Fibroblast of skin of right quadriceps (primary cell): ENCODE measurements around the gene LMNTD2.

Source experiments
- DNase-seq: peaks from one replicate; pipeline ENCODE4 v3.0.0-alpha.2; 2013

LMNTD2 gene, protein sequence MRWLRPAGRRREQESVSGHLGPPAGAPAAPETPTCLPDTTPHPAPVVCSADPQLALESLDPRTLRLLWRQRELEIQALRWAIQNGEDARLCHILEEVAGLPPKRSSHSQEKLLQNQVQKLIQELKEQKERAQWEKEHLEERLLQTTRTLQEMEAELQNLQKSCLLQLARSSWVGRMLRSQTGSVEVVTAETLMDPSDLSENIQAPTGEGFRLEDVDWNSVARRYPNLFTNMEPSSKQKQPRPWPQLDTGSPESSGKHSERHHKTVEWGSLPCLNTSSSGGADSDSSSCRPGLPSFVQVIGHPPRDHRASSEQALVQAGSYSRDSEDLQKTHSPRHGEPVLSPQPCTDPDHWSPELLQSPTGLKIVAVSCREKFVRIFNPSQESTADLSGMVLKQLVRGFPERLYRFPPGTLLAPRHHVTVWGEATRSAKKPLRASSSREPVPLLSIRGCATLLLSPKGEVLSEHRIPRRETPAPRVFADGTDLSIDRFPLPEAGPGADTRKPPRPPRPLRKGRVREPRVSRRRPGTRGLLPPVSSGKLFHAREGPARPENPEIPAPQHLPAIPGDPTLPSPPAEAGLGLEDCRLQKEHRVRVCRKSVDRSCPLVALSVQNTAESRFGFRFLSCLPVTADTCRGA

DNA sequence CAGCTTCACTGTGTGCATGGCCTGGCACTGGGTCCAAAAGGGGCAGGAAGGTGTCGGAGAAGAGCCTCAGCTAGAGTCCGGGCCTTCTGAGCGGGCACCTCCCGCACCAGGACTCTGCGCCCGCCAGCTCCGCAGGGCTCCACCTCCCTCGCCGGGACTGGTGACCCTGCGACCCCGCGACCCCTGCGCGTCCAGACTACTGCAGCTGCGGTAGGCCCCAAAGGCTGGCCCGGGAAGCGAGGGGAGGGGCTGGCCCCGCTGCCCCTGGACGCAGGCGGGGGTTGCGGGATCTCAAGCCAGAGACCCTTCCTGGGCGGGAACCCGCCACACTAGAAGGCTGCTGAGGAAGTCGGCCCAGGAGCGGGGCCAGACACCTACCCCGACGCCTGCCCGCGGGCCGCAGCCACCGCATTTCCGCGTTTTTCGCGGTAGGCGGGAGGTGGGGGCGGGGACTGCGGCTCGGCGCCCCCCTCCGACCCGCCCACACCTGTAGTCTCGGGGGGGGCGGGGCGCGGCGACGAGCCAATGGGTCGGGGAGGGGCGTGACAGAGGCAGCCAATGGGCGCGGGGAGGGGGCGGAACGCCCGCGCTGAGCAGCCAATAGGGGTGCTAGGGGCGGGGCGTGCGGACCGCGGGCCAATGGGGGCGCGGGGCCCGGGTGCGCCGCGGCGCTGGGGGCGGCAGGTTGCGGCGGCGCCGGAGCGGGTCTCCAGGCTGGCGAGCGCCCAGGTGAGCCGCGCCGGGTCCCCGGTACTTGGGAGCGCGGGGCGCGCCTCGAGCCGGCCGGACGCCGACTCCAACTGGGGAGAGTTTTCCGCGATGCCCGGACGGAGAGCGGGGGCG is at the start of gene LMNTD2, which contains the start of gene RASSF7:
LMNTD2 (minus strand) TSS at position 434 of the 843 bp plus-strand sequence; CDS start at position 412, 22 bp downstream.
RASSF7 (plus strand) TSS at position 666 of the 843 bp plus-strand sequence. CDS start 799 bp downstream, outside the sequence.
- peak; percentile 80 for DNase-seq

DNA sequence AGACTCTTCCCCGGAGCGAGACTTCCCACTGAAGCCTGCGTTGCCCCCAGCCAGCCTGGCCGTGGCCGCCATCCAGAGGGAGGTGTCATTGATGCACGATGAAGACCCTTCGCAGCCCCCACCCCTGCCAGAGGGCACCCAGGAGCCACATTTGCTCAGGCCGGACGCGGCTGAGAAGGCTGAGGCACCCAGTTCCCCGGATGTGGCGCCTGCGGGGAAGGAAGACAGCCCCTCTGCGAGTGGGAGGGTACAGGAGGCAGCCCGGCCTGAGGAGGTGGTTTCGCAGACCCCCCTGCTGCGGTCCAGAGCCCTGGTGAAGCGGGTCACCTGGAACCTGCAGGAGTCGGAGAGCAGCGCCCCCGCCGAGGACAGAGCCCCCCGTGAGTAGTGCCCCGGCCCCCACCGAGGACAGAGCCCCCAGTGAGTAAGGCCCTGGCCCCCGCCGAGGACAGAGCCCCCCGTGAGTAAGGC is 48.8 kb upstream of the LMNTD2 start:
- no peak for DNase-seq

DNA sequence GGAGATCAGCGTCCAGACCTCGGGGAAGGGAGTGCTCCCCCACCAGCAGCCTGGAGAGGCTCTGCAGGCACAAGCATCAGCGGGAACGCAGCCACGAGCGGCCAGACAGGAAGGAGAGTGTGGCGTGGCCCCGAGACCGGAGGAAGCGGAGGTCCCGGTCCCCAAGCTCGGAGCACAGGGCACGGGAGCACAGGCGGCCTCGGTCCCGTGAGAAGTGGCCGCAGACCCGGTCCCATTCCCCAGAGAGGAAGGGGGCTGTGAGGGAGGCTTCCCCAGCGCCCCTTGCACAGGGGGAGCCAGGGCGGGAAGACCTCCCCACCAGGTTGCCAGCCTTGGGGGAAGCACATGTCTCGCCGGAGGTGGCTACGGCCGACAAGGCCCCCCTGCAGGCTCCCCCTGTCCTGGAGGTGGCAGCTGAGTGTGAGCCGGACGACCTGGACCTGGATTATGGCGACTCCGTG is 48.3 kb upstream of the LMNTD2 start:
- DNase-seq, result no peak

DNA sequence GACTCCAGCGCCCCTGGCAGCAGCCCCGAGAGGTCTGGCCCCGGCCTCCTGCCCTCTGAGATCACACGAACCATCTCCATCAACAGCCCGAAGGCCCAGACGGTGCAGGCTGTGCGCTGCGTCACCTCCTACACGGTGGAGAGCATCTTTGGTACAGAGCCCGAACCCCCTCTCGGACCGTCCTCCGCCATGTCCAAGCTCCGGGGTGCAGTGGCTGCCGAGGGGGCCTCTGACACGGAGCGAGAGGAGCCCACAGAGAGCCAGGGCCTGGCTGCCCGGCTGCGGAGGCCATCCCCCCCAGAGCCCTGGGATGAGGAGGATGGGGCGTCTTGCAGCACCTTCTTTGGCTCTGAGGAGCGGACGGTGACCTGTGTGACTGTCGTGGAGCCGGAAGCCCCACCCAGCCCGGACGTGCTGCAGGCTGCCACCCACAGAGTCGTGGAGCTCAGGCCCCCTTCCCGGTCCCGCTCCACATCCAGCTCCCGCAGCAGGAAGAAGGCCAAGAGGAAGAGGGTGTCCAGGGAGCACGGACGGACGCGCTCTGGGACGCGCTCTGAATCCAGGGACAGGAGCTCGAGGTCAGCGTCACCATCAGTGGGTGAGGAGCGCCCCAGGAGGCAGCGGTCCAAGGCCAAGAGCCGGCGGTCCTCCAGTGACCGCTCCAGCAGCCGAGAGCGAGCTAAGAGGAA is 47.6 kb upstream of the LMNTD2 start:
- DNase-seq, result no peak

DNA sequence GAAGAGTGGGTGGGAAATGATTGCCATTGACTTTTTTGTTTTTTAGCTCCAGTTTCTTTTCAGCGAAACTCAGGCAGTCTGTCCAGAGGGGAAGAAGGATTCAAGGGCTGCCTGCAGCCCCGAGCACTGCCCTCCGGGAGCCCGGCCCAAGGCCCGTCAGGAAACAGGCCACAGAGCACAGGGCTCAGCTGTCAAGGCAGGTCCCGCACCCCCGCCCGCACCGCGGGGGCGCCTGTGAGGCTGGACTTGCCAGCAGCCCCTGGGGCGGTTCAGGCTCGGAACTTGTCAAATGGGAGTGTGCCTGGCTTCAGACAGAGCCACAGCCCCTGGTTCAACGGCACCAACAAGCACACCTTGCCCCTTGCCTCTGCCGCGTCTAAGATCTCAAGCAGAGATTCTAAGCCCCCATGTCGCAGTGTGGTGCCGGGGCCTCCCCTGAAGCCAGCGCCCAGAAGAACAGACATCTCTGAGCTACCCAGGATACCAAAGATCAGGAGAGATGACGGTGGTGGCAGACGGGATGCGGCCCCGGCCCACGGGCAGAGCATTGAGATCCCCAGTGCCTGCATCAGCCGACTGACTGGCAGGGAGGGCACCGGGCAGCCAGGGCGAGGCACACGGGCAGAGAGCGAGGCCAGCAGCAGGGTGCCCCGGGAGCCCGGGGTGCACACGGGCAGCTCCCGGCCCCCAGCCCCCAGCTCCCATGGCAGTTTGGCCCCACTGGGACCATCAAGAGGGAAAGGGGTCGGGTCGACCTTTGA is 46.7 kb upstream of the LMNTD2 start:
- no peak for DNase-seq

DNA sequence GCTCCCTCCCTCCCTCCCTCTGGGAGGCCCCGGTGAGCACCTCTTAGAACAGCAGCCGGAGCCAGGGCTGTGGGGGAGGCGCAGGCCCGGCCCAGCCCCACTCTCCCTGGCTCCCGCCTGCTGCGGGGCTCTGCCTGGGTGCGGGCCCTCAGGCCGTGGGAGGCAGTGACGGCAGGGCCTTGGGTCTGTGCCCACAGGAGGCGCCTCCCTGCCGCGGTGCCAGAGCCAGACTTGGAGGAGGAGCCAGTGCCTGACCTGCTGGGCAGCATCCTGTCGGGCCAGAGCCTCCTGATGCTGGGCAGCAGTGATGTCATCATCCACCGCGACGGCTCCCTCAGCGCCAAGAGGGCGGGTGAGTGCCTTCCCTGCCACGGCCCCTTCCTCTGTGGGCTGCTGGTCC is 45.7 kb upstream of the LMNTD2 start:
- no peak for DNase-seq

DNA sequence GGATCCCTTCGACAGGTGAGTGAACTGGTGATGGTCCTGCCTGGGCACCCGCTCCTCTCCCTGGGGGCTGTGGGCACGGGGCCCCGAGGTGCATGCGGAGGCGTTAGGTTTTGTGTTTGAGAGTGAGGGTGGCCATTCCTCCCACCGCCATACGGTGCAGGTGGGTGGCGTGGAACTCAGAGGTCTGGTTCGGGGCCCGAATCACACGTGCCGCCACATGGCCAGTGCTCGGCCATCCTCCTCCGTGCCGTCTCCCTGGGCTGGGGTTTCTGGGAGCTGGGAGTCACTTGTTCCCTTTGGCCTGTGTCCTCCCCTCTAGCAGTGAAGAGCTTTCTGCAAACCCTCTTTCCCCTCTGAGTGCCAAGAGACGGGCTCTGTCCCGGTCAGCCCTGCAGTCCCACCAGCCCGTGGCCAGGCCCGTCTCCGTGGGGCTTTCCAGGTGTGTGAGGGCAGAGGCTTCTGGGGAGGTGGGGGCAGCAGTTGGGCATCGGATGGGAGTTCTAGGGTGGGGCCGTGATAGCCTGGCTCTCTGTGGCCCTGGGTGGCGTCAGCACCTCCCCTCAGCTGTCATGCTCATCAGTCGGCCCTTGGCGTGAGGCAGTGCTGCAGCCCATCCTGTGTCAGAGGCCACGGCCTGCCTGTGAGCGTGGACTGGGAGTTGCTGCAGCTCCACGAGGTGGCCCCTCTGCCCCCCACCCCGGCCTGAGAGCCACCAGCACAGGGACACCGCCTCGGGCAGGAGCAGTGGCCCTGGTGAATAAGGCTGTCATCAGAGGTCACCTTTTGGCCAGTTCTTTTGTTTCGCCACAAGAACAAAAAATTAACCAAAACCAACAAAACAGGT is 45.0 kb upstream of the LMNTD2 start:
- no peak for DNase-seq

DNA sequence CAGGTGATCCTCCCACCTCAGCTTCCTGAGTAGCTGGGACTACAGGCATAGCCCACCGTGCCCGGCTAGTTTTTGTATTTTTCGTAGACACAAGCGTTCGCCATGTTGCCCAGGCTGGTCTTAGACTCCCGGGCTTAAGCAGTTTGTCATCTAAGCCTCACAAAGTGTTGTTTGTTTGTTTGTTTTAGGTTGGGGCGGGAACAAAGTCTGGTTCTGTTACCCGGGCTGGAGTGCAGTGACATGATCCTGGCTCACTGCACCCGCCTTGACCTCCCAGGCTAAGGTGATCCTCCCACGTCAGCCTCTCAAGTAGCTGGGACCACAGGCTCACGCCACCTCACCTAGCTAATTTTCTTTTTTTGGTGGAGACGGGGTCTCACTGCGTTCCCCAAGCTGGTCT is 42.6 kb upstream of the LMNTD2 start:
- no peak for DNase-seq

DNA sequence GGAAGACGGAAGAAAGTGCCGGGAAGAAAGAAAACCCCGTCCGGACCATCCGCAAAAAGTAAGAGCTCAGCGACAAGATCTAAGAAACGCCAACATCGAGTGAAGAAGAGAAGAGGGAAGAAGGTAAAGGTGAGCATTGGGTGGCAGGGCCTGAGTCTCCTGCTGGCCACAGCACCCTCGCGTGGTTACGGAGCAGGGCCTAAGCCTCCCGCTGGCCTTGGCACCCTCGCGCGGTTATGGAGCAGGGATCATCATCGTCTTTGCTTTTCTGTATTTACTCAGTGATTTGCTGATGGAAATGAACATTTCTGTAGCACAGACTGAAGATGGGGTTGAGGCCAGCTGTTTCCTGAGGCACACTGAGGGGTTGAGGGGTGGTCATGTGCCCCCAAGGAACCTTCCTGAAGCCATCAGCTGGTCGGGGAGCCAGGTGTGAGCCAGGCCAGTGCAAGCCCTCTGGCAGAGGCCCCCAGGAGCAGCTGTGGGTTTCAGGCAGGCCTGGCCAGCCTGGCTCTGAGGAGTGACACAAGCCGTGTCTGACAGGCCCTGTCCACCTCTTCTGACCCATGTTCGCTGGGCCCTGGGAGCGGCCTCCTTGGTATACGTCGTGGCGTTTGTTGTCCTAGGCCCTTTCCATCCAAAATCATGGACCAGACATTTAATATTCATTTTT is 41.2 kb upstream of the LMNTD2 start:
- DNase-seq, result no peak

DNA sequence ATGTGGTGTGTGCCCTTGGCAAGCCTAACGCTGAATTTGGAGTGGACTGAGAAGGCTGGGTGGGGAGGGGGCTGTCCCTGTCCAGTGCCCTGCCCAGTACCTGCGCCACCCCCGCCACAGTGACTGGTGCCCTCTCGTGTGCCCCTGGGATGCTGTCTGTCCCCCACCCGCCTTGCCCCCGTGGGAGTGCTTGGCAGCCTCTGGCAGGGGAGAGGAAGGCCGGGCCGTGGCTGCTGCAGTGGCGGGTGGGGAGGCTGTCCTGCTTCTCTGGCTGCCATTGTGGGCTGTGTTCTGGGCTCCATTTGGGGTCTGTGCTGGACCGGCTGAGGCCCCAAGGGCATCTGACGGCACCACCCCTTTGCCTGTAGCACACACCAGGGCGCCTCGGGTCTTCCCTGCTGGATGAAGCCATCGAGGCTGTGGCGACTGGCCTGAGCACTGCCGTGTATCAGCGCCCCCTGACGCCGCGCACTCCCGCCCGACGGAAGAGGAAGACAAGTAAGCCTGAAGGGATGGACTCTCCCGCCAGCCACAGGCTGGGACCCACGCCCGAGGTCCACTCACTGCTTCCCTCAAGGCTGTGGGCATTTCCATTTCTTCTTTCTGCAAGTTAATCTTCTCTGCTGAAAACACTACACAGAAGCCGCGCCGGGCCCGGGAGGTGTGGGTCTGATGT is 37.6 kb upstream of the LMNTD2 start:
- no peak for DNase-seq

DNA sequence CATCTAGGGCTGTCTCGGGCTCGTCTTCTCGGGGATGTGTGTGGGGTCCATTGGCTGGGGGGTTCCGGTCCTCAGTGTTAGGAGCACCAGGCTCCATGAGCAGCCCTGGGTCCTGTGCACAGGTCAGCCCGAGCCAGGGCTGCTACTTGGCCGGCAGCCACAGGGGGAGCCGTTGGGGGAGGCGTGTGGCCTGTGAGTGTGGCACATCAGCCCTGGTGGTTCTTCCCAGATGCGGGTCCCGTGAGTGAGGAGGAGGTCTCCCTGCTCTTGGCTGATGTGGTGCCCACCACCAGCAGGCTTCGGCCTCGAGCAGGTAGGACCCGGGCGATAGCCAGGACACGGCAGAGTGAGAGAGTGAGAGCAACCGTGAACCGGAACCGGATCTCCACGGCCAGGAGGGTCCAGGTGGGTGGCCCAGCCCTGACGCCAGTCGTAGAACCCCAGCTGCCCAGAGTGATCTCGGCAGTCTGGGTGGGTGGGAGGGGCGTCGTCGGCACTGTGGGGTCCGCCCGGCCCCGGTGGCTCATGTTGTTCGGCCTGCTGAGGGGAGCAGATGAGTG is 36.7 kb upstream of the LMNTD2 start:
- DNase-seq, result no peak

DNA sequence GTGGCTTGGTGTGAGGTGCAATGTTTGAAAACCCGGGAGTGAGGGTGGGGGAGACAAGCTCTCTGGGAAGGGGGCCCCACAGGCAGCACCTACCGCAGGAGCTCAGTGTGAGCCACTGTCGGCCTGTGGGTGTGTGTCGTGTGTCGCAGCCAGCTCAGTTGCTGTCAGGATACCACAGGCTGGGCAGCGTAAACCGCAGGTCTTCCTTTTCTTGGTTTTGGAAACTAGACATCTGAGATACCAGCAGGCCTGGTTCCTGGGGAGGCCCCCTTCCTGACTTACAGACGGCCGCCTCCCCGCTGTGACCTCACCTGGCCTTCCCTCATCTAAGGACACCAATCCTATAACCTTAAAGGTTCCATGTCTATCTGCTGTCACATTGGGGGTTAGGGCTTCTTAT is 35.8 kb upstream of the LMNTD2 start:
- DNase-seq, result no peak

DNA sequence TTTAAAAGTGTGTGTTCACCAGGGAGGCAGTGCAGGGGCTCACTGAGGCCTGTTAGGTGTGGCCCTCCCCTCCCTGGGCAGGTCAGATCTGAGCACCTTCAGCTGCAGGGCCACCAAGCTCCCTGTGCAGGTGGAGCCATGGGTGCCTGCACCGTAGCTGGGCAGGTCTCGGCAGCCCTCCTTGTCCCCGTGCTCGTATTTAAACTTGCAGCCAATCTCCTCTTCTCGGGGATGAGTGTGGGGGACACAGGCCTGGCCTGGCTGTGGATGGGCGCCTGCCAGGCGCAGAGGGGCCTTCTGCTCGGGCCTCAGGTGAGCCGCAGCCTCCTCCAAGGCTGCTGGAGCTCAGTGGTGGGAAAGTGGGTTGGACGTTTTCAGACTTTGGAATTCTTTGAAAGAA is 34.9 kb upstream of the LMNTD2 start:
- DNase-seq, result no peak

DNA sequence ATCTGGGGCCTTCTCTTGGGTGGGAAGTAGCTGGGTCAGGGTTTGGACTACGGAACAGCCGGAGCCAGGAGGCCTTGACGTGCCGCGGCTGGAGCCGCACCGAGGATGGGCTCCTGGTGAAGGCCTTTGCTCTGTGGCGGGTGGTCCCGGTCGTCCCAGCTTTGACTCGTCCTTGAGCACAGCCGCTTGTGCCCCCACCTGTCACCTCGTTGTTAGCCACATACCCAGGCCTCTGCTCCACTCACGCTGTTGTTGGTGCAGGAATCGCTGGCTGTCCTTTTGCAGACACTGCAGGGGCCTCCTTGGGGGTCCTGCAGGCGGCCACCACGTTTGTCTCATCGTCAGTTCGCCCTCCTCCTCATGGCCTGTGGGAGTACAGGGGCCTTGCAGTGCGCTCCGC is 32.8 kb upstream of the LMNTD2 start:
- DNase-seq, result no peak

DNA sequence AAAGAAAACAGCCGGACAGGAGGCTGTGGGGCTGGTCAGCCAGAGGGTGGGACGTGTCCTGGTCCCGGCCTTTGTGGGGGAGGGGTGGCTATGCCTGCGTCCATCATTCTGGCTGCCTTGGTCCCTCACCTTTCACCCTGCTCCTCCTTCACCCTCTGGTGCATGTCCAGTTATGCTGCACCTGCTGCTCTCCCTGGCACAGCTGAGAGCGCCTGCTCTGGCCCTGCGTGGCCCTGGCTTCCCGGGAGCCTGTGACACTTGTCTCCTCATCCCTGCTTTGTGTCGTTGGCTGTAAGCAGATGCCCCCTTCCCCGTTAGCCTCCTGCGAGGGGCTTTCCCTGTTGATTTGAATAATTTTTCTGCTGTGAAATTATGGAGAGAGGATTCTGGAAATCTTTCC is 32.4 kb upstream of the LMNTD2 start:
- DNase-seq, result no peak

DNA sequence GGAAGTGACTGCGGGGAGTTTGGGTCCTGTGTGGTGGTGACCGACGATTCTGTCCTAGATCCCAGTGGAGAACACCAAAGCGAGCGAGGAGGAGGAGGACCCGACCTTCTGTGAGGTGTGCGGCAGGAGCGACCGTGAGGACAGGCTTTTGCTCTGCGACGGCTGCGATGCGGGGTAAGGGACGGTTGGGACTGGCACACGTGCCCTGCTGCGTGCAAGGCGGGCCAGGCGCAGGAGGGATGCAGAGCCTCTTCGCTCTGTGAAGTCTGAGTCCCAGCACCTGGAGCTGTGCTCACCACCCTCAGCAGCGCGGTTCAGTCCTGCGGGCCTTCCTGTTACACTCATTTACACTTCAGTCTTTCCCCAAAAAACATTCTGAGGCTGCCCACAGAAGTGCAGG is 32.0 kb upstream of the LMNTD2 start:
- DNase-seq, result no peak

DNA sequence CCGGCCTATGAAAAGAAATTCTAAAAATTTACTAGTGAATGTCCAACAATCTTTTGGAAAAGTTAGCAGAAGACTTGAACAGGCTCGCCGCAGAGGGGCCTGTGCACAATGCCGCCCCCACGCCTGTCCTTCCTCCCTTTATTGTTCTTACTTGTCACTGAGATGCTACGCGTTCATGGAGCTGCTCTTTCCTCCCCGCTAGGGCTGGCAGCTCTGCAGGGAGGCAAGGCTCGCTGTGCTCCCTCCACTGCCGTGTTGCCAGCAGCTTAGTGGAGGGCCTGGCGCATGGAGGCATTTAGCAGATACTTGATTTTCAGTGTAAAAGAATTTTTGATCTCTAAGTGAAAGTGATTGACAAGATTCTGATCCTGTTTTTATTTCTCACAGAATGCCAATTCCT is 30.5 kb upstream of the LMNTD2 start:
- no peak for DNase-seq

DNA sequence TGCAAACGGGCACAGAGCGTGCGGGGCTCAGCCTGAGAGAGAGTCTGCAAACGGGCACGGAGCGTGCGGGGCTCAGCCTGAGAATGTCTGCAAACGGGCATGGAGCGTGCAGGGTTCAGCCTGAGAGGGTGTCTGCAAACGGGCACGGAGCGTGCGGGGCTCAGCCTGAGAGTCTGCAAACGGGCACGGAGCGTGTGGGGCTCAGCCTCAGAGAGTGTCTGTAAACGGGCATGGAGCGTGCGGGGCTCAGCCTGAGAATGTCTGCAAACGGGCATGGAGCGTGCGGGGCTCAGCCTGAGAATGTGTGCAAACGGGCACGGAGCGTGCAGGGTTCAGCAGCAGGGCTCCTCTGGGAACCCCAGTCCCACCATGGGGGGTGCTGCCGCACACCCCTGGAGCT is 29.3 kb upstream of the LMNTD2 start:
- DNase-seq, result no peak

DNA sequence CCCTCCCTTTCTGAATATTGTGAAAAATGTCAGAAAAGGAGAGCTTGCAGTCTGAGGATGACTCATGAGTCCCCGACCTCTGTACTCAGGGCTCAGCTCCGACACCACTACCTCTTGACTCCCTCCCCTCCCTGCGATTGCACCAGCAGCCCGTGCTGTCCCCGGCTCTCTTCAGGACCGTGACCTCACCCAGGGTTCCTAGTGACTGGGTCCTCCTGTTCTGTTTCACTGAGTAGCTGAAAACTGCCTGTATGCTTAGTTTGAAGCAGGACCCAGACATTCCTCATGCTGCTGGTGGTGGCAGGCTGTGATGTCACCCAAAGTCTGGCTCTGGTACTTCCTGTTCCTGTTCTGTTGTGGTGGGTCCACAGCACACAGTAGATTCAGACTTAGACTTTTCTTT is 27.4 kb upstream of the LMNTD2 start:
- DNase-seq, result no peak
